Epithelial cell of proximal tubule (primary cell): ENCODE results near the gene MGME1. TPM values are rescaled to one million over a fixed set of nuclear protein-coding genes. Genes with fewer than 3 reads are reported as not detected.

Experiments used
- DNase-seq: peaks from one replicate; pipeline ENCODE4 v3.0.0-alpha.2; 2011; ENCODE audit warnings: low read depth
- H3K4me3 ChIP-seq: 2 replicates; pipeline ENCODE4 v1.5.1; 2011; ENCODE audit warnings: low read depth, mild to moderate bottlenecking, low read length
- CTCF ChIP-seq: conservative IDR thresholded peaks from 2 replicates; pipeline ENCODE4 v1.5.1; 2012; ENCODE audit warnings: low read depth, mild to moderate bottlenecking, low read length
- total RNA-seq: library from RNA; depleted of rRNA; stranded (reverse); fragments of >200 nt; gene quantifications from 2 replicates; pipeline ENCODE4 v1.2.3, GENCODE V29; 2015

MGME1 gene, protein sequence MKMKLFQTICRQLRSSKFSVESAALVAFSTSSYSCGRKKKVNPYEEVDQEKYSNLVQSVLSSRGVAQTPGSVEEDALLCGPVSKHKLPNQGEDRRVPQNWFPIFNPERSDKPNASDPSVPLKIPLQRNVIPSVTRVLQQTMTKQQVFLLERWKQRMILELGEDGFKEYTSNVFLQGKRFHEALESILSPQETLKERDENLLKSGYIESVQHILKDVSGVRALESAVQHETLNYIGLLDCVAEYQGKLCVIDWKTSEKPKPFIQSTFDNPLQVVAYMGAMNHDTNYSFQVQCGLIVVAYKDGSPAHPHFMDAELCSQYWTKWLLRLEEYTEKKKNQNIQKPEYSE
- total RNA-seq: 15.2 and 23.7 TPM in 2 replicates

DNA sequence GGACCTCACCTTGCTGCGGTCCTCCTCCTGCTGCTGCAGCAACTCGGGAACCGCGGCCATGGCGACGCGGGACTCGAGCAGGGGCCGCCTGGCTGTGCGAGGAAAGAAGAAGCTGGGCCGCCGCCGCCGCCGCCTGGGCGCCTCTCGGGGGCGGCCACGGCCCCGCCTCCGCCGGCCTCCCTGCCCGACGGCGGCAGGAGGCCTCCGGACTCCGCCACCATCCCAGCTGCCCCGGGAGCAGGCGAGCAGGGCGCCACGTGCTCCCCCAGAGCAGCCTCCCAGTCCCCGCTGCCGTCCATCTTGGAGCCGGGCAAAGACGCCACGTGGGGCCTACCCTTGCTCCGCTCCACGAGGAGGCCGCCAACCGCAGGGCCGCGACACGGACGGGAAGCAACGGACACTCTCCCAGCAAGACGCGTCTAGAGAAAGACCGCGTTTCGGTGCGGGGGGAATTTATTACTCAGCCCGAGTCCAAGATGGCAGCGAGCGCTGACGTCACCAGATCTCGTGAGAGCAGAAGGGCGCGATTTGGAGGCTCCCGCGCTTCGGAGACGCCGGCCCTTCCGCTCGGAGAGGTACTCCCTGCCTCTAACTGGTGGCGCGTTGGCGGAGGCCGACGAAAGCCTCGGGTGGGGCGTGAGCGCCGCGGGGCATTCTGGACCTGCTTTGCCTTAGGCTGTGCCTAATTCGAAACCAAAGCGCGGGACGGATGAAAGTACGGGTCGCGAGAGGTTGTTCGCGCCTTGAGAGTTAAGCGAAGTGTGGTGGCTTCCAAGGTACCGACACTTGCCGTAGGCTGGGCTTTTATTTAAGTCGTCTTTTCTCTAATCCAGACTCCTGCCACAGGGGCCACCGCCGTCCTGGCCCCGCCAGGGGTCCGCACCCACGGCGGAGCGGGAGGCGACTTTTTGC, at the start of gene MGME1, which contains the start of gene SNX5:
TSS of gene MGME1 (plus strand) at position 653 of the 912 bp plus-strand sequence. CDS start 842 bp downstream, outside the sequence.
TSS of gene SNX5 (minus strand) at position 429 of the 912 bp plus-strand sequence. CDS start at position 60, 369 bp downstream.
- H3K4me3 ChIP-seq: peak within 1 kb of the TSS; percentile 93
- DNase-seq: peak; percentile 85
- no peak for TF ChIP-seq CTCF

- no peak for DNase-seq
Measured at GRCh38 chr20:17919149-17919548, 49.7 kb upstream of the MGME1 start.

GRCh38 chr20:17921774-17922173, 47.0 kb upstream of the MGME1 start:
- H3K4me3 ChIP-seq: no peak overlapping the region
- no peak for DNase-seq
- no peak for TF ChIP-seq CTCF

More at GRCh38 chr20:17919149-17919548, 49.7 kb upstream of the MGME1 start:
- no peak for TF ChIP-seq CTCF
- H3K4me3 ChIP-seq: no peak overlapping the region

DNA sequence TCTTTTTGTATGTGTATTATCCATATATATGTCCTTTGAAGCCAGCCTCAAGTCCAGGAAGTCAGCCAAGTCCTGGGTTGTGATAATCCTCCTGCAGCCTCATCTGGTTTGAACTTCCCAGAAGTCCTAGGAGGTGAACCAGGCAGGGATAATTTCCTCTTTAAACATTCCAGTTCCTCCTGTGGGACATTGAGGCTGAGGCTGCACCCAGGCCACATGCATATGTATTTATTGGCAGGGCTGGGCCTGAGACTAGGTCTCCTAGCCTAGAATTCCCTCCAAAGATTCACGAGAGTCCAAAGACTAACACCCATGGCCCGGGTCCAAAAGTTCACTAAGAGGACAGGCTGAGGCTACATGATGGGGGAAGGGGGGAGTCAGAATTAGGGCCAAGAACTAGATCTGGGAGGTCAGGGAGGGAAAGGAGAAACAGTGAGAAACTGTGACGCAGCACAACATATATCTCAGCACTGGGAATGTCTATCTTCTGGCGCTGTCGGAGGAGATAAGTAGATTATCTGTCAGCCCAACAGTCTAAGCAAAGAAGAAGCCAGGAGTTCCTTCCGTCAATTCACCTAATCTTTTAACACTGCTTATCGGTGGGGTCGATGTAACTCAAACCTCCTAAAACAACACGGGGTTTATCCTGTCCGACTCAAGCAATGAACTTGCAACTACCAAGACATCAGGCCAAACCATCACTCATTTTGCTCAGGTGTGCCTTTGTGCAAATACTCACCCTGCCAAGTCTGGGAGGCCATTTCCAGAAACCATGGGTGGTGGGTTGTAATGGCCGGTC, 43.5 kb upstream of the MGME1 start:
- no peak overlapping the region for H3K4me3 ChIP-seq
- DNase-seq: no peak
- TF ChIP-seq CTCF: no peak

DNA sequence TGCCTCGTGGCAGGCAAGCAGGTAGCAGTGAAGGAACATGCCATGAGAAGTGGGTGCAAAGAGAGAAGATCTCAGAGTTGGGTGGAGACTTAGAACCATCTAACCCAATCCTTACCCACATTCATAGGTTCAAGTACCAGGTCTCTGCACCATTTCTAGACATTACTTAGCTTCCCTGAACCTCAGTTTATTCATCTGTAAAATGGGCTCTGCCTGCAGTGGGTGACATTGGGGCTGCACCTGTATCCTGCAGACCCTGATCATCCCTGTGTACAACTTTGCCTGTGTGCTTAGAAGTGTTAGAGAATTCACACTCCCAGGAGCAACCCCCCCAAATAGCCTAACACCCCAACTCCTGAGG, 42.9 kb upstream of the MGME1 start:
- DNase-seq: no peak
- H3K4me3 ChIP-seq: no peak overlapping the region
- no peak for TF ChIP-seq CTCF

DNA sequence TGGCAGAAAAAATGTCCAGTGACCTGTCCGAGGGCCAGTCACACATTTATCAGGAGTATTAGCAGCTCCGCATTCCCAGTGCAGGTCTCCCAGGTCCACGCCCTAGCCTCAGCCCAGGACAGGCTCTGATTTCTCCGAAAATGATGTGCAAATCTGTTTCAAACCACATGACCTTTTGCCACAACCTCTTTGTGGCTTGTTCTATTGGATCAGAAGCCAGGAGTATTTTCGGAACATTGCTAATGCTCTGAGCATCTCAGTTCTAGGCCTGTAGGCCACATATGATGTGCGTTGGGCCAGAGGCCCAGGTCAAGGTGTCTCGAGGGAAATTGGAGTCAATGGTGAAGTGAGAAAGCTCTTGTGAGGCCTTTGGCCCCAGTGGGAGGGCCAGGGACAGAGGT, 40.6 kb upstream of the MGME1 start:
- H3K4me3 ChIP-seq: no peak overlapping the region
- no peak for DNase-seq
- TF ChIP-seq CTCF: no peak
